ENCODE results near the gene TMEM109.
A peak's percentile ranks its signal among the peaks of the same experiment; 100 is the strongest.

TMEM109 gene

DNA sequence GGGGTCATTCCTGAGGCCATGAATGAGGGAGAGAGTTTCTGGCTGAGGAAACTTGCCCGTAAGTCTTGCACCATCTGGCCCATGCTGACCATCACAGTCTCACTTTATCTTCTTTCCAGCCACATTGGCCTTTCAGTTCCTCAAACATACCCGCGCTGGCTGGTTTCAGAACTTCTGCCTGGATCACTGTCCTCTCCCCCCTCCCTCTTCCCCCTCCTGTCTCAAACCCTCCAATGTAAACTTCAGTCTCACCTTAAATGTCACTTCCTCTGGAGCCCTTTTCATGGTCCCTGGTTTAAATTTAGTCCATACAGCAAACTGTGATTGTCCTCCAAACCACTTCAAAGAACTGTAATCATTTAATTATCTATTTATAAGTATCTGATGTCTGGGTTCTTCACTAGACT is 3.7 kb upstream of the TMEM109 start:
- no peak for DNase-seq (ENCODE audit: low spot score)

DNA sequence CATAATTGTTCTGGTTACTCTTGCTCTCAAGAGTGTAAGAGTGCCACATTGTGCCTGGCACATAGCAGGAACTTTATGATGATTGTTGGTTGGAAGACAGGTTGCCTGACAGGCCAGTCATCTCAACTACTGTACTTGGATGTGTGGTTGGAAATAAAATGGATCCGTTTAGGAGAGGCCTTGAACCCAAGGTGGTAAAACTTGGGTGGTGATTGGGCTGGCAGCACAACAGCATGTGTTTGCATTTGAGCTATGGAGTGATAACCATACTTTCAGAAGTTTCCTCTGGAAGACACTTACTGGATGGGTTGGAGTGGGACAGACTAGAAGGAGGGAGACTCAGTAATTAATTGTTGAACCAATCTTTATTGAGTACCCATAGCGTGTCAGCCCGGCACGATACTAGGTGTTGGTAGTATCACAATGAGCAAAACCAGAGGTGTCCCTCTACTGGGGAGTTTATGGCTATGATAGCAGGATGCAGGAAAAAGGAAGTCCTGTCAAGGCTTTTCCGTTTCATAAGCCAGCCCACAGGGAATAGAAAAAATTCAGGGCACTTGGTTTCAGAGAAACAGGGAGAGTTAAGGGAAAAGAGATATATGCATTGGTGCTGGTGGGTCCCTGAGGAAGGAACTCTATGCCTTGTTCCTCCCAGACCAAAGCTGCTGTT is 3.1 kb upstream of the TMEM109 start:
- no peak for DNase-seq (ENCODE audit: low spot score)

DNA sequence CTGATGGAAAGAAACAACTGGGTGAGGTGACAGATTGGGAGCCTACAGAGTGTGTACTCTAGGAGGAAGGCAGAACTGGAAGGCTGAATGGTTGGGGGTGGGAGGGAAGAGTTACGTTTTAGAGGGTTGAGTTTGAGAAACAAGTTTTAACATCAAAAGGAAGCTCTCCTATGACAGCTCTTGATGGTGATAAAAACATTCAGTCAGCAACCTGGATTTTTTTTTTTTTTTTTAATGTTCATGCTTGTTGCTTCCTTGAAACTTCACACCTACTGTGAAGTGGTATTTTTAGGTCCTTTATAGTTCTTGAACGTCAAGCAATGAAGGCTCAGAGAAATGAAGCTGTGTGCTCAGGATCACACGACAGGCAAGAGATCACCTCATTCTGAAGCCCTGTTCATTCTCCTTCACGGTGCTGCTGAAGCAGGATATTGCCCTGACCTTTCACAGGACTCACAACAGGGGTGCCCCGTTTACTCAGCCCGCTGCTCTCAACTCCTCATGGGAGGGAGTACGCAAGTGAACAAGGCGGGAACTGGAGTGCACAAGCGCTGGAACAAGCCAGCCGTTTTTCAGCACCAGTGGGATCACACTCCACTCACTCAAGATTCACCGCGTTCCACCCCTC is 1.6 kb upstream of the TMEM109 start:
- DNase-seq (ENCODE audit: low spot score): peak; percentile 24

DNA sequence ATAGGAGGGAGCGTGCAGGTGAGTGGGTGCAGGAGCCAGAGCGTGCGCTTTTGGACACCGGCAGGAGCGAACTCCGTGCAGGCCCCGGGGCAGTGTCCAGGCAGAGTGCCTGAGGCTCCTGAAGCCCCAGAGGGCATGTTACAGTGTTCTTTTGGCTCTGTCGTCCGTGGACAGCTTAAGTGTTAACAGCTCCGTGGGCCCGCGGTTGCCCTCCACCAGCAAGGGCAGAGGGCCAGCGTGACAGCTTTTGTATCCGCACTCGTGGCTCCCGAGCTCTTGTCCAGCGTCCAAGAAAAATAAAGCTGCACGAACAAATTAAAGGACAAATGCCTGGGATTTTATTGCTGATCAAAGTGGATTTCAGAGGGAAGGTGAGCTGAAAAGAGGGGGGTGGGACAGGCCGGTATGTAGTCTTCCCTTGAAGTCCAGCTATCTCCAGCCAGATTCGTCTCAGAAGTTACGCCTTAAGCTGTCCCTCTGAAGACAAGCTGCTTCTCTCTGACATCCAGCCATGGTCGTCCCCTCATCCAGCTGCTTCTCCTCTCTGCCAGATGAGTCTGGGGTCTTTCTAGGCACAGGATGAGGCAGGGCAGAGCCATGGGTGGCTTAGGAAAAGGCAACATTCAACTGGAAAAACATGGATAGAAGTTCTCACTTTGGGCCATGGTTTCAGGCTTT is 968 bp upstream of the TMEM109 start:
- no peak for DNase-seq (ENCODE audit: low spot score)

DNA sequence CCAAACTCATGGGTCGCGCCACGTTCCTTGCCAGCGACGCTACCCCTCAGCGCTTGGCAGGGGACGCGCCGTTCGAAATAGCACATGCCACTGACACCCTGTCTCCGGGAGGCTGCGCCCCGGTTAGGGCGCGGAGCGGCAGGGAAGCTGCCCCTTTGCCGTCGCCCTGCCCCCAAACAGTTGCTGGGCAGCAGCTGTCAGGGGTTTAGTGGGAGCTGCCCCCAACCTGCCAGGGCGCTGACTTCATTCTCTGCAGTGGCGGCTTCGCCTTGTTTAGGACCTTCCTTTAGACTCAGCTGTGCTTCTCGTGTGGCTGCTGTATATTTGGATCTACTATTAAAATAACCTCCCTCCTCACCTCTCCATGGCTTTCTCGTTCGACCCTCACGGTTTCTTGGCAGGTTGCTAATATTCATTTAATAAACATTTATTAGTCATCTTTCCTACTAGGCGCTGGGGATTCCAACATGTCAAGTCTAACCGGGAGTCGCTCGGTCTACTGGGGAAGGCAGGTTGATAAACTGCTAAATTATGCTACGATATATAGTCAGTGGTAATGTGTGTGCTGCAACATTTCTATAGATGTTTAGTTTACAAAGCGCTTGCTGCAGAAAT is 782 bp downstream of the TMEM109 start:
- no peak for DNase-seq (ENCODE audit: low spot score)

DNA sequence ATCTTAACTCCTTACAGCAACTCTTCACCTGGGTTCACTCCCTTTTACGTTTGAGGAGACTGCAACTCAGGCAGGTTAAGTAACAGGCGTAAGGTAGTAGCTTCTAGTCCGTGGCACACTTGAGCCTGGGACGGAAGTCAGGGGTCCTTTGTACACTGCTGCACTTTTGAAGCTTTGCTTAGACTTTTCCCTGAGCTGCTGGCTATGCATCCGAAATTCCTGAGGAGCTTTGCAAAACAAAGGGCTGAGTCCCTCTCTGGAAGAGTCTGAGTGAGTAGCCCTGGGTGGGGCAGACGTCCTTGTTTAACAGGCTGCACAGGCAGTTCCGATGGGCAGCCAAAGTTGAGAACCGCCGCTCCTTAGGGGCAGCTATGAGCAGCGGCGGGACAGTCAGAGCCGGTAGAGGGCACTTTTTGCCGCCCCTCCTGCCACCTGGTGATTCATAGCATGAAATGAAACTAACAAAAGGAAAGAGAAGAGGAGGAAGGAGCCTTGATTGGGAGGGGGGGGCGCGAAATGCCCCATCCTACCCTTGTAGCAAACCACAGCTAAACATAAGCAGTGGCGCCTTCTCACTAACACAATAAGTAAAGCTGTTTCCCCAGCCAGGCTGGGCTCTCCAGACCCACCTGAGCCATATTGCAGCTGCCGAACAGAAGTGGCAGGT is 1.4 kb downstream of the TMEM109 start:
- DNase-seq (ENCODE audit: low spot score): peak; percentile 80

DNA sequence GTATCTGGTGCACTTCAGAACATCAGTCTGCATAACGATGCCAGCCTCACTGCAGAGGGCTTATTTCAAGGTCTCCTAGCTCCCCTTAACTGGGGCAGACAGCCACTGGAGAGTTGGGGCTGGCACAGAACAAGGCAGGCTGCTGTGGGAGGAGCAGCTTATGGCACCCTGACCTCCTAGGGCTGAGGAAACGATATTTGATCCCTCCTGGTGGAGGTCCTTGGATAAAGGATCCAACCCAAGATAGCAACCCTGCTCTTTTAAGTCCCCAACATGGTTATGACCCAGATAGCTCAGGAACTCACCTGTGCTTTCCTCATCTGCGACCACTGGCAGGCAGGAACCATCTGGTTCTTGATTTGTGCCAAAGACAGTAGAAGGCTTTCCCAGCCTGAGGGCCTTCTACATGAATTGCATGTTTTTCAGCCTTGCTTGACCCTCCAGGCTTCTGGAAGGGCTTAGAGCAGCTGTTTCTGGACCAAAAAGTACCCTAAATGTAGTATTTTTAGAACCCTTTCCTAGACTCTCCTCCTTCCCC is 2.8 kb downstream of the TMEM109 start:
- no peak for DNase-seq (ENCODE audit: low spot score)

DNA sequence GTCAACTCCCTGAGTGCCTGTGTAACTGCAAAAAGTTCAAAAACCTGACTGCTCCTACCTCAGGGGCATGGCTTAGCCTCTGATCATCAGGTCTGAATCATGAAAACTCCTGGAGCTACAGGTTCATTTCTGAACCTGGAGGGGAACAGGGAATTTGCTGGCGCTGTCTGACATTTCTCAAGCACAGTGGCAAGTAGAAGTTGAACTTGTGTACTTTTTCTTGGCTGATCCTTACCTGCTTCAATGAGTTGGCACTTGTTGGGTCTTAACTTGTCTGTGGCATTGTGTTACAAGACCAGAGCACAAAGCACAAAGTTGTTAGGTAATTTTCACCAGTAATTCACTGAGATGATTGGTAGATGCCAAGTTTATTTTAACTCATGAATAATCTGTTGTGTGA is 3.3 kb downstream of the TMEM109 start:
- DNase-seq (ENCODE audit: low spot score): no peak

DNA sequence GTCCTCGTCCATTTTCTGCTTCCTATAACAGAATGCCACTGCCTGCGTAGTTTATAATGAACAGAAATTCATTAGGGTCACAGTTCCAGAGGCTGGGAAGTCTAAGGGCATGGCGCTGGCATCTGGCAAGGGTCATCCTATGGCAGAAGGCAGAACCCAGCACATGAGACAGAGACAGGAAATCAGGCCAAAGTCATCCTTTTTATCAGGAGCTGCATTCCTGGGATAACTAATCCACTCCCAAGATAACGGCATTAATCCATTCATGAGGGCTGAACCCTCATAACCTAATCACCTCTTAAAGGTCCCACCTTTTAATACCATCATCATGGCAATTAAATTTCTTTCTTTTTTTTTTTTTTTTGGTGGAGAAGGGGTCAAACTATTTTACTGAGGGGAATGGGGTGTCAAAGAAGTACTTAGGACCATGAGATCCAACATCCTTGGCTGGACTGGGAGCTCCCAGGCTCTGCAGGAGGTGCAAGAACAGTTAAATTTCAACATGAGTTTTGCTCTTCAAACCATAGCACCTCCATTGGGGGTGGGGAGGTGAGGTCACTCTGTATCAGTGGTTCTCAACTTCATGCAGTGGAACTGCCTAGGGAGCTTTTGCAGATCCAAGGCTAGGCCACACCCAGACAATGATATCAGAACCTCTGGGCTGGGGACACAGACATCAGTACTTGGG is 4.4 kb downstream of the TMEM109 start:
- DNase-seq (ENCODE audit: low spot score): no peak

DNA sequence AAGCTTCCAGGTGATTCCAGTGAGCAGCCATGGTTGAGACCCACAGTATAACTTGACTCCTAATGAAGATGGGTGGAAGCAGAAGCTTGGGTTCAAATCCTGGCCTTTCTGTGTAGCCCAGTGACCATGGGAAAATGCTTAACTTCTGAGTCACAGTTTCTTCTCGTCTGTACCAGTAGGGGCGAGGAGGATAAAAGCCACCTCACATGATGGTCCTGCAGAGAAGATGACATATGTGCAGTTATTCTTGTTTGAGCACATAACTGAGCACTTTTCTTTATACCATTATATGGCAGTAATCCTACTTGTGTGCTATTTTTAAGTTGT is 4.9 kb downstream of the TMEM109 start:
- DNase-seq (ENCODE audit: low spot score): no peak

DNA sequence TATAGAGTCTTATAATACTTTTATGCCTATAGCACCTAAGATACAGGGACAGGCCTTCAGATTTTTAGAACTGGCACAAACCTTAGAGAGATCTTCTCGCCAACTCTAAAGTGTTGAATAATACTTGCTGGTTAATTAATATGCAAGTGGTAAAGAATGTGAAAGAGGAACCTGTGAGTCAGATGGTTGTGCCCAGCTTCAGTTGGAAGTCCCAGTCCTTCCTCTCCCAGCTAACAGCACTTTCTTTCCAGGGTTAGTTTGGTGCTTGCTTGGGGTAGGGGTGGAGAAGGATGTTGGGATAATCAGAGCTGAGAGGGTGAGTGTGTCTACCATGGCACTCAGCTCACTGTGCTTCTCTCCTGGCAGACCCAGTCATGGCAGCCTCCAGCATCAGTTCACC is 5.4 kb downstream of the TMEM109 start:
- DNase-seq (ENCODE audit: low spot score): no peak

DNA sequence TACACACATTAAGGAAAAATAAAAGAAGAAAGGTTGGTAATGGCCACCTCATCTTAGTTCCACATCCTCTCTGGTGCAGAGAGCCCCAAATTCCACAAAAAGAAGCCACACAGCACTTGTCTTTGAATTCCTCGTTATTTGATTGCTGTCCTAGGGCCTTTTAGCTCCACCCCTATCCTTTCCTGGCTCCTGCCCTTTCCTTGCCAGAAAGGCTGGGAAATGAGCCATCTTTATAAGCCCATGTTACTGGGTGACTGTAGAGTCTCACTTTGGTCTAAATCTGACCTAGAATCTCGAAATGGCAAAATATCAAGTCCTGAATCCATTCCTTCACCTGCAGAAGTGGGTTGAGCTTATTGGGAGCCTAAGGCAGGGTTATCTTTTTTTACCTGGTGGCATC is 6.0 kb downstream of the TMEM109 start:
- DNase-seq (ENCODE audit: low spot score): no peak

DNA sequence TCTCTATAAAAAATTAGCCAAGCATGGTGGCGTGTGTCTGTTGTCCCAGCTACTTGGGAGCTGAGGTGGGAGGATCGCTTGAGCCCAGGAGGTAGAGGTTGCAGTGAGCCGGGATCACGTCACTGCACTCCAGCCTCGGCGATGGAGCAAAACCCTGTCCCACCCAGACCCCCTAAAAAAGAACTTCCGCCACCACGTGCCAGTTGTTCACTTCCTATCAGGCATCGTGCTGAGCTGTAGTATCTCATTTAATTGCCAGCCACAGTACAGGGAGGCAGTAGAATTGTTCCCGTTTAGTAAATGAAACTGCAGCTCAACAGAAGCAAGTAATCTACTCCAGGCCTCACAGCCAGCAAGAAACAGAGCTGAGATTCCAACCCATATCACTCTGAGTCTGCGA is 7.3 kb downstream of the TMEM109 start:
- no peak for DNase-seq (ENCODE audit: low spot score)

DNA sequence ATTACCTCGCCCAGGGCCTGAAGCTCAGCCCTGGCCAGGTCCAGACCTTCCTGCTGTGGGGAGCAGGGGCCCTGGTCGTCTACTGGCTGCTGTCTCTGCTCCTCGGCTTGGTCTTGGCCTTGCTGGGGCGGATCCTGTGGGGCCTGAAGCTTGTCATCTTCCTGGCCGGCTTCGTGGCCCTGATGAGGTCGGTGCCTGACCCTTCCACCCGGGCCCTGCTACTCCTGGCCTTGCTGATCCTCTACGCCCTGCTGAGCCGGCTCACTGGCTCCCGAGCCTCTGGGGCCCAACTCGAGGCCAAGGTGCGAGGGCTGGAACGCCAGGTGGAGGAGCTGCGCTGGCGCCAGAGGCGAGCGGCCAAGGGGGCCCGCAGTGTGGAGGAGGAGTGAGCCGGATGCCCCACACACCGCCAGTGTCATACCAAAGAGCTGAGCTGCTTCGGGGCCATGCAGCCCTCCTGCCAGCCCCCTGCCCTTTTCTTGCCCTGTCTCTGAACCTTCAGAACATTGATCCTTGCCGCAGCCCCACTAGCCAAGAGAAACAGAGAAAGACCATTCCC is 7.9 kb downstream of the TMEM109 start:
- DNase-seq (ENCODE audit: low spot score): no peak

DNA sequence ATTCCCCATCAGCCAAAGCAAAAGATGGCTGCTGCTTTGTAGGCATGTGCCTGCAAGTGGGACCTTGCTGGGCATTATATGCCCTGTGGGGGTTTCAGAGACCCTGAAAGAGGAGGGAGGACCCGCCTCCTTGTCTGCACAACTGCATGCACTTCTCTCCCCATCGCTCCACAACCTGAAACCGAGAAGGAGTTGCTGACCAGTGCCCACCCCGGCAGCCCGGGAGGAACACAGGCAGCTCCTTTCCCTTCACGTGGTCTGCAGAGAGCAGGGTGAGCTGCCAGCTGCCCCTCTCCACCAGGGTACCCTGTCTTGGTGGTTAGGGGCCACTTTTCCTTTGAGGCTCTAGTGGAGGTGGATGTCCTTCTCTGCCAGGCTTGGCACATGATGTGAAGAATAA is 8.9 kb downstream of the TMEM109 start:
- no peak for DNase-seq (ENCODE audit: low spot score)

DNA sequence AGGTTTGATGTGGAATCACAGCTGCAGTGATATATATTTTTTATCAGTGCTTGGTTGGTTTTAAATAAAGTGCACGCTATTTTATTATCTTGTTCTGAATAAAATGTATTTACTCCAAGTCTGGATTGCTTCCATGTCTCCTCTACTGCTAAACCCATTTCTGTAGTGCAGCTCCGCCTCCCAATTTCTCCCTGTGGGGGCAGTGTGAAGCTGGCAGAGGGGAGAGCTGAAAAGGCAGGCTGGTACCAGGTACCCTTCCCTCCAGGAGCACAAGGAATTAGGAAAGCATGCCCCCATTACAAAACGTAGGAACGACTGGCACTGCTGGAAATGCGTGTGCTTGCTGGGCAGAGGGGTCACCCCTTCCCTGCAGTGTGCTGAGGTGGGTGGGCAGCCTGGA is 9.4 kb downstream of the TMEM109 start:
- no peak for DNase-seq (ENCODE audit: low spot score)

DNA sequence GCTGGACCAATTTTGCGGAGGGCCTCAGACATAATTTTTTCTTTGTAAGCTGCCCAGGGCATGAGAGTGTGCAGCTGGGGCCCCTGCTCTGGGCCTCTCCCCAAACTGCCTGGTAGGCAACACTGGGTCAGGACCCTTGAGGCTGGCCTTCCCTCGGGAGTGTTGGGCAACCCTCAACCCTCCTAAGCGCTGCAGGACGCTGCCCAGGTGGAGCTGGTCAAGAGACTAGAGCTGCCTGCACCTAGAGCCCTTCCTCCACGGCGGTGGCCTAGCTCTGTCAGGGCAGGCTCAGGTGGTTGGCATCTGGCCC is 9.8 kb downstream of the TMEM109 start:
- DNase-seq (ENCODE audit: low spot score): no peak

DNA sequence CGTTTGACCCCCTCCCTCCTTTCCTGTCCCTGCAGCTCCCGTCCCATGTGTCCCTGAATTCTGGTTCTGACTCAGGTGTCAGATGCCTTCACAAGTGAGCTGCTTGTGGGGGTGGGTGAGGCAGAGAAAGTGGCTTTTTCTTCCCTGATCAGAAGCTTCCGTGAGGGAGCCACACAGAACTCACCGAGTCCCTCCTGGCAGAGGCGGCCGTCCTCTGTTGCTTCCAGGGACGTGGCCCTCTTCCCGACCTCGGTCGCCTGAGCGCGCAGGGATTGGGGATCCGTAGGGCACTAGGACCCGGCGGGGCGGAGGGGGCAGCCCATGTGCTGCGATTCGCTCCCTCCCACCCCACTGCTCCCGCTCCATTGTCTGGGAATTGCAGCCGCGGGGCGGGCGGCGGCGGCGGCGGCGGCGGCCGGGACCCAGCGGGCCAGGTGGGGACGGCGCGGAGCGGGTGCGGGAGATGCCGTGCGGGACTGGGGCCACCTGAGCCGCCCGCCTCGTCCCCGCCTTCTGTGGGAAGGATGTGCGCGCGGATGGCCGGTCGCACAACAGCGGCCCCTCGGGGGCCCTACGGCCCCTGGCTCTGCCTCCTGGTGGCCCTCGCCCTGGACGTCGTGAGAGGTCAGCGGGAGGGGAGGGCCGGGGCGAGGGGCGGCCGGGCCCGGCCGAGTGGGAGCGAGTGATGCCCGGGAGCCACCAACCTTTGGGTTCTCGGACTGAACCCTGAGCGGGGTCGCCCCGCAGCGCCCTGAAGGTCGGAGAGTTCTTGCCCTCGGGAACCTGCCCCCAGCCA is 10.3 kb downstream of the TMEM109 start, which contains the start of gene TMEM132A:
TSS of gene TMEM132A (plus strand) at position 351 of the 796 bp plus-strand sequence. CDS start at position 525, 174 bp downstream.
- DNase-seq (ENCODE audit: low spot score): no peak

DNA sequence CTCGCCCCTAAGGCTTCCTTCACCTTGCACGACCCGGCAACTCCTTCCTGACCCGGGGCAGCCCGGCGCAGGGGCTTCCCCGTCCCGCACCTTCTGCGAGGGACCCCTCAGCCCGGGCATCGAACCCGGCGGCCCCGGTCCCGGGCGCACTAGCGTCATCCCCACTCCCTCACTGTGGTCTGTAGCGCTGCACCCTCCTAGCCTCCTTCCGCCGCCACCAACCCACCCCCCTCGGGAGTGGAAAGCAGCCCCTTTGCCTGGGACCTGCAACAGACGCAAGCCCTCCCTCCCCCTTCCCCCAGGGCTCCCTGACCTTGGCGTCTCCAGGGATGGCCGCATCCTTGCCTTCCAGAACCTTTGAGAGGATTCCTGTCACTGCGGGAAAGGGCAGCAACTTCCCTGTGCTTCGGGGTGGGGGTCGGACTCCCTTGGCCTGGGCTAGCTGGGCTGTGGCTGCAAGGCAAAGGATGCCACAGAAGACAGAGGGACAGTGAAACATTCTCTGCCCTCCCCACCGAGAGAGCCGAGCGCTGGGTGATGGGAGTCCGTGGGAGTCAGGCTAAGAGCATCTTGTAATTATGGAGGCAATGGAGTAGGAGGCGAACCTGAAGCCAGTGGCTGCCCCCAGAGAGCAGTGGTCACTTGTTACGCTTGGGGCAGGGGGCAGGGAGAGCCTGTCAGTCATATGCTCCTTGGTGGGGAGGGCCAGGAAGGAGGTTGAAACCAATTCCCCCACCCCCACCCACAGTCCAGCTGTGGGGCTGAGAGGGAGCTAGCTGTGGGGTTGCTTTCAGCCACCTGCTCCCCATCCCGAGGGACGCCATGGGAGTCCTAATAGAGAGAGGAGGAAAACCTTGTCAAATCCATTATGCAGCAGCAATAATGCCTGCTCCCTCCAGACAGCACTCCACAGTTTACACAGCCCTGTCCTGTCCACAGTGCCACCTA is 11.2 kb downstream of the TMEM109 start:
- DNase-seq (ENCODE audit: low spot score): no peak

DNA sequence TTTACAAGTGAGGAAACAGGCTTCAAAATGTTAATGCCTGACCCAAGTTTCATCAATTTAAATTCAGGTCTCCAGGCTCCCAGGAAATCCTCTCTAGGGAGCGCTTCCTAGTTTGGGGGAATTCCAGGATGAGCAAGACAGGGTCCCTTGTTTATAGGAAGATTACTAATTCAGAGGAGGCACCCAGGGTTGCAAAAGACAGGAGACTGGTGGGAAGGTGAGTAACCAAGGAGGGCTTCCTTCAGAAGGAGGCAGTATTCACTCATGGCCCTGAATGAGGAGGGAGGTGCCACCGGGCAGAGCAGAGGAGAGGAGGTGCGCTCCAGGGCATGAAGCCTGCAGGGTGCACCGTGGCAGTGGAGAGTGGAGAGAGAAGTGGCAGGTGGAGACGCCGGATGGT is 11.9 kb downstream of the TMEM109 start:
- no peak for DNase-seq (ENCODE audit: low spot score)

Data from CD4-positive, alpha-beta T cell treated with Interleukin-2 at 100 ng/mL for 4 hours (primary cell).